Measurements from ENCODE around the gene SPEF1.
A peak's percentile ranks its signal among the peaks of the same experiment; 100 is the strongest.
"Not testable (repeated sequence)": the region's sequence is repeated elsewhere in the genome, so short reads cannot be mapped to it uniquely, and the experiment has no call there.

The SPEF1 gene

DNA sequence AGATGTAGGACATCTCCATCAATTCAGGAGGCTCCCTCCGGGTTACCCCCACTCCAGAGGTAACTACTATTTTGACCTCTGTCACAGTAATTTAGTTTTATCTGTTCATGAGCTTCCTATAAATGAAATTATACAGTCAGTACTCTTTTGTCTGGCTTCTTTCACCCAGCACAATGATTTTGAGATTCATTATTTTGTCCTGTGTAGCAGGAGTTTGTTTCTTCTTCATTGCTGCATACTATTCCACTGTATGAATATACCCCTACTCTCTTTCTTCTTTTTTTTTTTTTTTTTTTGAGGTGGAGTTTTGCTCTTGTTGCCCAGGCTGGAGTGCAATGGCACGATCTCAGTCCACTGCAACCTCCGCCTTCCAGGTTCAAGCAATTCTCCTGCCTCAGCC lies 27.3 kb upstream of the SPEF1 start:
- no peak for DNase-seq (ENCODE audit: low read depth)

DNA sequence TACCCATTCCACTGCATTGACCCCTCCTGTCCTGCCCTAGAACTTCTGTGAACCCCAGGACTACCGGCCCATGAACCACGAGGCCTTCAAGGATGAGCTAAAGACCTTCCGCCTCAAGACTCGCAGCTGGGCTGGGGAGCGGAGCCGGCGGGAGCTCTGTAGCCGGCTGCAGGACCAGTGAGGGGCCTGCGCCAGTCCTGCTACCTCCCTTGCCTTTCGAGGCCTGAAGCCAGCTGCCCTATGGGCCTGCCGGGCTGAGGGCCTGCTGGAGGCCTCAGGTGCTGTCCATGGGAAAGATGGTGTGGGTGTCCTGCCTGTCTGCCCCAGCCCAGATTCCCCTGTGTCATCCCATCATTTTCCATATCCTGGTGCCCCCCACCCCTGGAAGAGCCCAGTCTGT lies 23.5 kb upstream of the SPEF1 start:
- DNase-seq (ENCODE audit: low read depth): no peak

DNA sequence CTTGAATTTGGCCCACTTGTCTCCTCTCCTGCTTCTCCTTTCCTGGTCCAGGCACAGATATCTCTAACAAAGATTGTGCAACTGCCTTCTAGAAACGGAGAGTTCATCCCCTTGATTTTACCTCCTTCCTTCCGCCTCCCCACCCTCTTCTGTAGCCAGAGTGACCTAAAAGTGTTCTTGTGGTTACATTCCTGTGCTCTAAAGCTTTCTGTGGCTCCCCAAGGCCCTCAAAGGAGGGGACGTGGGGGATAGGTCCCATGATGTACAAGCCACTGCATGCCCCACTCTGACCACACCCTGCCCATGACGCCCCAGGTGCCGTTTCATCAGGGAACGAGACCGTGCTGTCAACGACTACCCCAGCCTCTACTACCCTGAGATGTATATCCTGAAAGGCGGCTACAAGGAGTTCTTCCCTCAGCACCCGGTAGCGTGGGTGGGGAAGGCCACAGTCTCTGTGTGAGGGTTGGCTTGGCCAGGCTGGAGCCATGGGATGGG lies 23.1 kb upstream of the SPEF1 start:
- DNase-seq (ENCODE audit: low read depth): no peak

DNA sequence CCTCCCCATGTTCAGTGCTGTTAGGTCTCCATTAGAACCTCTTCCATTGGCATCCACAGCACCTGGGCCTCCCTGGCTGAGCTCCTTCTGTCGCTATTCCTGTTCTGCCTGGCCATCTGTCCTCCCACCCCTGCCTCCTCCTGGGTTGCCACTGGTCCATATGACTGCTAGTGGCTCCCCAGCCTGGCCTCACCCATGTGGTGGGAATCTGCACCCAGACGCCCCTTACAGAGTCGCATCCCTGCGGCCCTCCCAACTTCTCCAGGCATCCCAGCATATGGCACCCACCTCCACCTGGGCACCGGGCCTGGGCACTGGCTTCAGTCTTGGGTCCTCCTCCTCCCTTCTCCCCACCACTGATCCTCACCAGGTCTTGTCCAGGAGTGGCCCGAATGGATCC lies 22.6 kb upstream of the SPEF1 start:
- DNase-seq (ENCODE audit: low read depth): no peak

DNA sequence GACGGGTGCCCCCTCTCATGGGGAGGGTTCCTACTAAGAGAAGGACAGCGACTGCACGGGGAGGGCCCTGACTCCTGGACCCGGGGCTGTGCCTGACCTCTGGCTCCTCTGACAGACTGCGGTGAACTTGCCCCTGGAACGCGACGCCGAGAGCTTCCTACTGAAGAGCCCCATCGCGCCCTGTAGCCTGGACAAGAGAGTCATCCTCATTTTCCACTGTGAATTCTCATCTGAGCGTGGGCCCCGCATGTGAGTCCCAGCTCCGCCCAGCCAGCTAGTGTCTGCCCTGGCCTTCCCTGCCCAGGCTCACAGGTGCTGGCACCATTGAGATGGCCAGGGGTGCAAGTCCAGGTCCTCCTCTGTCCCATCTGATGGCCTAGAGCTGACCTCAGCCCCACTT lies 22.0 kb upstream of the SPEF1 start:
- DNase-seq (ENCODE audit: low read depth): no peak

DNA sequence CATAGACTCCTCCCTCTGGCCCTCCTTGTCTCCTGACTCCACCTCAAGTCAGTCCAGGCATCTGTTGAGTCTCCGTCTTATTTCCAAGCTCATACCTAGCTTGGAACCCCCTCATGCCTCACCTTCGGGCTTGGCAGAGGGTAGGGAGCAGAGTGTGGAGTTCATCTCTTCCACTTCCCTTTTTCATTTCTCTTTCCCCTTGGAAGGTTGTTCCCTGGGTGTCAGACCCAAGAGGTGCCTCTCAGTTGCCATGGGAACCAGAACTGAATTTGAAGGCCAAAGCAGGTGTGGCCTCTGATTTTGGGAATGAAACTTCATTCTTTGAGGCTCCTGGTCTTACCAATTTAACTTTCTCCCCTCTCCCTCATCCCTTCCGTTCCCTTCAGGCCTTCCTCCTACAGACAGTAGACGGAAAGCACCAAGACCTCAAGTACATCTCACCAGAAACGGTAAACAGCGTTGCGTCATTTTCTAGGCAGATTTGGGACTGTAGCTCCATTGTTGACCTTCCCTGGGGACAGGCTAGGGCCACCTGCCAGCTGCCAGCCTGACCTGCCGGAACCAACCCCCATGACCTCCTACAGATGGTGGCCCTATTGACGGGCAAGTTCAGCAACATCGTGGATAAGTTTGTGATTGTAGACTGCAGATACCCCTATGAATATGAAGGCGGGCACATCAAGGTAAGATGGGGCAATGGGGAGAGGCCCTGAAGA lies 21.4 kb upstream of the SPEF1 start:
- DNase-seq (ENCODE audit: low read depth): no peak

DNA sequence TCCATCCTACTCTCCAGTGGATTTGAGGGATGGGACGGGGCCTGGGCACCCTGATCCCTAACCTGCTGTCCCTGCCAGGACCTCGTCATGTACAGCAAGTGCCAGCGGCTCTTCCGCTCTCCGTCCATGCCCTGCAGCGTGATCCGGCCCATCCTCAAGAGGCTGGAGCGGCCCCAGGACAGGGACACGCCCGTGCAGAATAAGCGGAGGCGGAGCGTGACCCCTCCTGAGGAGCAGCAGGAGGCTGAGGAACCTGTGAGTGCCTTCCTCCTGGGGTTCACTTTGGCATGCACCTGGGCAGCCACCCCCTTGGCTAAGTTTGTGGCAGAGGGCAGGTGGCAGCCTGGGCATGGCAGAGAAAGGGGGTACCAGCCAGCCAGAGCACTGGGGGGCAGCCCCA lies 20.6 kb upstream of the SPEF1 start:
- no peak for DNase-seq (ENCODE audit: low read depth)

DNA sequence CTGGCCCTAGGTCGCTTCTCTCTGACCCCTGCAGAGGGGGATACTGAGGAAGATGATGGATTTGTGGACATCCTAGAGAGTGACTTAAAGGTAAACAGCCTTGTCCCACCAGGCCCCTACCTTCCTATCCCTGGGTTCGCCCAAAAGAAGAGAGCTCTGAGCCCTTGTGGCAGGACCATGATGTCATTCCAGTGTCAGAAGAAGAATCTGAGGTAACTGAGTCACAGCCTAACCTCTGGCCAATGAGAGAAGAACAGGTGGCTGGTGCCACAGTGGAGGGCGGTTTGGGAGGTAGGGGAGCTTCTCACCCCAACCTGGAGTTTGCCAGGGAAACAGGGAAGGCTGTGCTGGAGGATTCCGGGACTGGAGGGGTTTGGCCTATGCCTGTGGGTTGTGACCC lies 20.1 kb upstream of the SPEF1 start:
- no peak for DNase-seq (ENCODE audit: low read depth)

DNA sequence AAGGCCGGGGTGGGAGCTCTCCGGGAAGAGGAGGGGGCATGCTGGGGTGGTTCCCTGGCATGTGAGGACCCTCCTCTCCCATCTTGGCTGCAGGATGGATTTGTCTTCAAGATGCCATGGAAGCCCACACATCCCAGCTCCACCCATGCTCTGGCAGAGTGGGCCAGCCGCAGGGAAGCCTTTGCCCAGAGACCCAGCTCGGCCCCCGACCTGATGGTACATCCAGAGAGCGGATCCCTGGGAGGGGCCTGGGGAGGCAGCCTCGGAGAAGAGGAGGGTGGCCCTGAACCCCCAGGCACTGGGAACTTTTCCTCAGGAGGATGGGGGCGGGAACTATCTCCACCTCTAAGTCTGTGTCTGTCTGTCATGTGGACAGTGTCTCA lies 19.6 kb upstream of the SPEF1 start:
- DNase-seq (ENCODE audit: low read depth): no peak

DNA sequence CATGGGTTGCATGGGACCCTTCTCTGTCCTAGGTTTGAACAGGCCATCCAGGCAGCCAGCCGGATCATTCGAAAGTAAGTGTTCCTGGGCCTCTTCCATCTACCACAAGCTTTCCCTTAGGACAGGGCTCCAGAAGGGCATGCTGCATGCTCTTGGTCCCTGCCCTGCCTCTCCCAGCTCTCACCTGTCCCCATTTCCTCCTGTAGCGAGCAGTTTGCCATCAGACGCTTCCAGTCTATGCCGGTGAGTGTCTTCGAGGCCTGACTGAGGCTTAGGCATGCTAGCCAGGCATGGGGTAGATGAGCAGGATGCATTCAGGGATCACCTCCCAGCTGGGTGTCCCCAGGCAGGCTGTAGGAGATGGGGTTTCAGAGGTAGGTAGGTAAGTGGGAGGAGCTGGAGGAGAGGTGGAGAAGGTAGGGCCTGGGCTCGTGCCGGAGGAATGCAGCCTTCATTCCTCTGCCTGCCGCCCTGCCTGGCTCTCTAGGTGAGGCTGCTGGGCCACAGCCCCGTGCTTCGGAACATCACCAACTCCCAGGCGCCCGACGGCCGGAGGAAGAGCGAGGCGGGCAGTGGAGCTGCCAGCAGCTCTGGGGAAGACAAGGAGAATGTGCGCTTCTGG lies 19.1 kb upstream of the SPEF1 start:
- DNase-seq (ENCODE audit: low read depth): no peak

DNA sequence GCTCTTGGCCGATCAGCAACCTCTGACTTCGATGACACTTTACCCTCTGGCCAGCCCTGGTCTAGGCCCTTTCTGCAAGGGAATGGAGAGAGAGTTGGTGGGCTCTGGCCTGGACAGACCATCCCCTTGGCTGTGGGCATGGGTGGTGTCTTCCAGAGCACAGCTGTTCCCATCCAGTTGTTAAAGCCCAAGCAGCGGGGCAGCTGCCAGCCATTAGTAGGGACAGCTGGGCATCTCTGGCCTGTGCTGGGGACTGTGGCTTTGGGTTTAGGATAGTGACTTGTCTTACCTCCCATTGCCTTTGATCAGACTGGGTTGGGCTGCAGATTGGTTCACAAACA lies 17.6 kb upstream of the SPEF1 start:
- DNase-seq (ENCODE audit: low read depth): no peak

DNA sequence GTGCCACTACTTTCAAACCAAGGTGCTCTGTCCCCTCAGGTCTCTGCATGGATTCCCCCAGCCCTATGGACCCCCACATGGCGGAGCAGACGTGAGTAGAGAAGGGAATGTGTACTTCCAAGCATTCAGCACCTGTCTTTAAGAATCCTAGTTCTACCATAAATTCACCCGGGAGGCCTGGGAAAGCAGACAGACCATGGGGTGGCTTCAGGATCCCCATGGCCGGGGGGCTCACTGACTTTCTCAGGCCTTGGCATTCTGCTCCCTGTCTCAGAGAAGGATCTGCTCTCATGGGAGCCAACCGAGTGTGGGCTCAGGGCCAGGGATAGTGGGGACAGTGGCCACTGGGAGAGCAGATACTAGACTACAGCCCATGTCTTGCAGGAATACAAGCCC lies 17.1 kb upstream of the SPEF1 start:
- DNase-seq (ENCODE audit: low read depth): no peak

DNA sequence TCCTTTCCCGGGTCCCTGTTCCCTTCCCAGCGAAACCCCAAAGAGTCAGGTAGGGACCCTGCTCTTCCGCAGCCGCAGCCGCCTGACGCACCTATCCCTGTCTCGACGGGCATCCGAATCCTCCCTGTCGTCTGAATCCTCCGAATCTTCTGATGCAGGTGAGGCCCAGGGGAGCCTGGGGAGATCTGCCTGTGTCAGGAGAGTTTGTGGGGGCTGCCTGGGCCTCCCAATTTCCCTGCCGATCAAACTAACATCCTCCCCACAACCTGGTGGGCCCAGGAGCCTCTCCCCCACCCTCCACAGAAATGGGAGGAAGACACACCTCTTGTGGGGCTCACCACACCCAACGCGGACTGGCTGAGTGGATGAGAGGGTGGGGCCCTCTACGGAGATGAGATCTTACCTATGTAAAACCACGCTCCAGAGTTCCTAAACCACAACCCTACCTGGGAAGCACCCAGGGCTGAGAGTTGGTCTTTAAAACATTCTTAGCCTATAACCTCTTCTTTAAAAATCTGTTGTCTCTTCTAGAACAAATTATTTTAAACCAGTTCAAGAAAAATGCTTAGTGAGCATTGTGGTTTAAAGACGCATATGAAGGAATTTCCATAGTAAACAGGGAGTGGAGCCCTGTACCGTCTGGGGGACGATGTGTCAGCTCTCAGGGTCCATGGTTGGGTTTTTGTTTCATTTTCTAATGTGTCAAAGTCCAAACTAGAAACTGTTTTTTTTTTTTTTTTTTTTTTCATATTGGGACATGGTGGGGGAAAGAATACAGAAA lies 16.5 kb upstream of the SPEF1 start:
- no peak for DNase-seq (ENCODE audit: low read depth)

DNA sequence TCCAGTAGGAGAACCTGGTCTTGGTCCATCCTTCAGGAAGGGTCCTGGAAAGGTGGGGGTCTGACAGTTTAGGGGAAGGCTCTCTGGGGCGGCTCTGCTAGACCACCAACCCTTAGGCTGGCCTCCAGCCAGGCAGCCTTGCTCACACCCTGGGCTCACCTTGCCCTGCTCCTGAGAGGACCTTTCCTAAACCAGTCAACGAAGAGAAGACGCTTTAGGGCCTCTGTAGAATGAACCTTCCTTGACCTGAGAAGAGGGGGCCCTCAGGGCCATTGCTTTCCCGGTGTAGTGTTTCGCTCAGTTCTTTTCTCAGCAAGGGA lies 15.9 kb upstream of the SPEF1 start:
- DNase-seq (ENCODE audit: low read depth): no peak

DNA sequence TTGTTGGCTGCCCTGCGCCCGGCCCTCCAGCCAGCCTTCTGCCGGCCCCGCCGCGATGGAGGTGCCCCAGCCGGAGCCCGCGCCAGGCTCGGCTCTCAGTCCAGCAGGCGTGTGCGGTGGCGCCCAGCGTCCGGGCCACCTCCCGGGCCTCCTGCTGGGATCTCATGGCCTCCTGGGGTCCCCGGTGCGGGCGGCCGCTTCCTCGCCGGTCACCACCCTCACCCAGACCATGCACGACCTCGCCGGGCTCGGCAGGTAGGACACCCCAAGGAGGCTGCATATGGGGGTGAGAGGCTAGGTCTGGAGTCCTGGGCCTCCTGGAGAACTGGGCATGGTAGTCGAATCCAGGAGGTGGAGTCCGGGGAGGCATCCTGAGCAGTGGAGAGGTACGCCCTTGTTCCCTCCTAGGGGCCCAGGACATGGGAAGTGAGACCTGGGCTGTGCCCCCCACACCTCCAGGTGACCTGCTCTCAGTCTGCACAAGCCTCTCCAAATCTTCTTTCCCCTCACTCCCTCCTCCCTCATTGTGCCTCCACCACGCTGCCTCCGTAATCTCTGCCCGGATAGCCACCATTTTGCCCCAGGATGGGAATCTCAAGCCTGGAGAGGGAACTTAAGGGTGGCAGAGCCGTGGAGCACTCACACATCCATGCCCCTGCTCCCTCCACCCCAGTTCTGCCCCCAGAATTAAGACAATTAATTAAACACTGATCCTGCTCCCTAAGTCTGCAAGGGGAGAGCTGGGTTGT lies 15.4 kb upstream of the SPEF1 start:
- DNase-seq (ENCODE audit: low read depth): no peak

DNA sequence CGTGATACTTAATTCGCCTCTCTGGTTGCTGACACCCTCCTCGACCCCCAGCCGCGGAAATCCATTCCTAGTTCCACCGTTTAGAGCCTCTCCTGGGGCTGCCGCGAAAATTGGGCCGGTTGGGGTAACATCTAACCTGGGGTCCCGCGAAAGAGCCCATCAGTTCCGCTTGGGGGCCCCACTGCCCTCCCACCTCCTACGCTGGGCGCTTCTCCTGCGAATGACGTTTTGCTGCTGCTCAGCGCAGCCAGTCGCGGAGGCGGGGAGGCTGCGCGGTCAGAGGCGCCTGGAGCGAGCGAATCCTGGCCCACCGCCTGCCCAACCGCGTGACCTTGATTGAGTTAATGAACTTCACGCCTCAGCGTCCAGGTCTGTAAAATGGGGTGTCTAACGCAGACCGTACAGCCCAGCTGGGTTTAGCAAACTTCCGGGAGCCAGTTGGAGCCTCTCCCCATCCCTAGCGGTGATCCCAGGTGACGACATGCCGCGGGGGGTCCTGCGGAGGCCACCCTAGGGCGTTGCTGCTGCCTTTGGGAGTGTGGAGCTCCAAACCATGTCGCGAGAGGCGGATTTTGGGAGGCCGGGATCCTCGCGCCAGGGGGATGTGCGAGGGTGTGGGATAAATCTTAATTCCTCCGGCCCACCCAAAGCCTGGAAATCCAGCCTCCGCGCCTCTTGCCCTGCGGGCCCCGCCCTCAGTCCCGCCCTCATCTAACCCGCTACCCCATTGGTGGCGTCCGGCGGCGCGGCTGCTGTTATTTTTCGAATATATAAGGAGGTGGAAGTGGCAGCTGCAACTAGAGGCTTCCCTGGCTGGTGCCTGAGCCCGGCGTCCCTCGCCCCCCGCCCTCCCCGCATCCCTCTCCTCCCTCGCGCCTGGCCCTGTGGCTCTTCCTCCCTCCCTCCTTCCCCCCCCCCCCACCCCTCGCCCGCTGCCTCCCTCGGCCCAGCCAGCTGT lies 14.5 kb upstream of the SPEF1 start, which contains the start of gene CDC25B:
Gene CDC25B (plus strand): TSS at position 800 of the 958 bp plus-strand sequence. CDS start 222 bp downstream, outside the sequence.
- DNase-seq (ENCODE audit: low read depth): peak; percentile 86

DNA sequence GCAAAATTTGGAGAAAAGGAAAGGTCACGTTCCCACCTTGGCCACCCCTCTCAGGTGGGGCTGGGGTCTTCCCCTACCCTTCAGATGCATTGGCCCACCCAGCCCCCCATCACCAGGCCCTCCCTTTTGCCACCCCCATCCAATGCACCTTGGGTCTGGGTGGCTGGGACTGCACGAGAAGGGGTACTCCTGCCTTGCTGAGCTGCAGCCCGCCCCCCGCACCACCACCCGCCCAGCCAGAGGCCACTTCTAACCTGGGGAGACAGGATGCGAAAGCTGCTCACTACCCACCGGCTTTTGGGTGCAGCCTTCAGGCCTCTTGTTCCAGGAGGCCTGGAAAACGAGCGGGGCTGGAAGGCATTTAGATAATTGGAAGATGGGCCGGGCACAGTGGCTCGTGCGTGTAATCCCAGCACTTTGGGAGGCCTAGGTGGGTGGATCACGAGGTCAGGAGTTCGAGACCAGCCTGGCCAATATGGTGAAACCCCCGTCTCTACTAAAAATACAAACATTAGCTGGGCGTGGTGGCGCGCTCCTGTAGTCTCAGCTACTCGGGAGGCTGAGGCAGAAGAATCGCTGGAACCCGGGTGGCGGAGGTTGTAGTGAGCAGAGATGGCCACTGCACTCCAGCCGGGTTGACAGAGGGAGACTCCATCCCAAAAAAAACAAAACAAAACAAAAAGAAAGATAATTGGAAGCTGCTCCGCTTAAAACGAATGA lies 13.6 kb upstream of the SPEF1 start:
- no peak for DNase-seq (ENCODE audit: low read depth)

DNA sequence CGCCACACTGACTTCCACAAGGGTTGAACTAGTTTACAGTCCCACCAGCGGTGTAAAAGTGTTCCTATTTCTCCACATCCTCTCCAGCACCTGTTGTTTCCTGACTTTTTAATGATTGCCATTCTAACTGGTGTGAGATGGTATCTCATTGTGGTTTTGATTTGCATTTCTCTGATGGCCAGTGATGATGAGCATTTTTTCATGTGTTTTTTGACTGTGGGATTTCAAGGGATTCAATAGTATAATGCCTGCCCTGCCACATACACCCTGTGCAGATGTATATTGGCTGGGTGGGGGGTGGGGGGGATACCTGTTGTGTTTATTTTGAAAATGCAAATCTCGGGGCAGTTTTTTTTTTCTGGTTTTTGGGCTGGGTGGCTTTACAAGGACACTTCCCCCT lies 12.9 kb upstream of the SPEF1 start:
- DNase-seq (ENCODE audit: low read depth): not testable (repeated sequence)

DNA sequence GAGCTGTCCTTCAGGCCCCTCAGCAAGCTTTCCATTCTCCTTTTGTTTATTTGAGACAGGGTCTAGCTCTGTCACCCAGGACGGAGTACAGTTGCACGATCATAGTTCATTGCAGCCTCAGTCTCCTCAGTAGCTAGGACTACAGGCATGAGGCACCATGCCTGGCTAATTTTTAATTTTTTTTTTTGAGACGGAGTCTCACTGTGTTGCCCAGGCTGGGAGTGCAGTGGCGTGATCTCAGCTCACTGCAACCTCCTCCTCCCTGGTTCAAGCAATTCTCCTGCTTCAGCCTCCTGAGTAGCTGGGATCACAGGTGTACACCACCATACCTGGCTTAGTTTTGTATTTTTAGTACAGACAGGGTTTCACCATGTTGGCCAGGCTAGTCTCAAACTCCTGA lies 8.0 kb upstream of the SPEF1 start:
- not testable (repeated sequence) for DNase-seq (ENCODE audit: low read depth)

DNA sequence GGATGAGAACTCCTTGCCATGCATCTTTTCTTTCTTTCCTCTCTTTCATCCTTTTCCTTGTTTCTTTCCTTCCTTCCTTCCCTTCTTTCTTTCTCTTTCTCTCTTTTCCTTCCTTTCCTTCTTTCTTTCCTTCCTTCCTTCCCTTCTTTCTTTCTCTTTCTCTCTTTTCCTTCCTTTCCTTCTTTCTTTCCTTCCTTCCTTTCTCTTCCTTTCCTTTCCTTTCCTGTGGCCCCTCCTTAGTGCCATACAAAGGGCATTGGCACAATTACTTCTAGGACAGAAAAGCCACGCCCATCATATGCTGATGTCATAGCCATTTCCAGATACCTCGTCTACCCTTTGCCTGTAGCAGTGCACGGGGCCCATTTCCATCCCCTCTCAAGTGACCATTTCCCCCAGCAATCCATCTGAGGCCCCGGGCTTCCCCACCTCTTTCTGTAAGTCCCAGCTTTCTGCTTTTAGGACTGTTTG lies 7.5 kb upstream of the SPEF1 start:
- DNase-seq (ENCODE audit: low read depth): no peak
